Stimulated activated CD8-positive, alpha-beta memory T cell treated with anti-CD3 and anti-CD28 coated beads, Interleukin-4, amount 100 ng/mL, for 4 hours (primary cell): ENCODE data around the gene CATSPERD.
"Not testable (repeated sequence)": the region's sequence is repeated elsewhere in the genome, so short reads cannot be mapped to it uniquely, and the experiment has no call there.

Experiments used
- DNase-seq, 2 donors: peaks; one replicate each; pipeline ENCODE4 v3.0.0-alpha.2; 2020; ENCODE audit warnings: low read depth in 2 of 2, low spot score in 1 of 2

The CATSPERD gene

DNA sequence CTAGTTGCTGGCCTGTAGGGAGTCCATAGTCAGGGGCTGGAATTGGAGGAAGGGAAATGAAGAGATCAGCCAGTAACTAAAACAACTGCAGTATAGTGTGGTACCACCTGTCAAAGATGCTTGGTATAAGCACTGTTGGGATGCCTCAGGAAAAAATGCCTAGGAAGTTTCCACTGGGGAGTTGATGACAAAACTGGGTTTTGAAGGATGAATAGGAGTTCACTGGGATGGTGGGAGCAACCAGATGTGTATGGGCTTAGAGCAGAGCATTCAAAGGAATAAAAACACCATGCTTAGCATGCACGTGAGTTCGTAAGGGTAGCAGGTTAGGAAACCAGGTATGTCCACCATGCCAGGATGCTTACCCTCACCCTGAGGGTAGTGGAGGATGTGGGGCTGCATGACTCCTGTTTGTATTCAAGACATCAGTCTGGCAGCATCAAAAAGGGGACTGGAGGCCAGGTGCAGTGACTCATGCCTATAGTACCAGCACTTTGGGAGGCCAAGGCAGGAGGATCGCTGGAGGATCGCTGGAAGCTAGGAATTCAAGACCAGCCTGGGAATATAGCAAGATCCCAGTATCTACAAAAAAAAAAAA, 7.1 kb downstream of the CATSPERD start:
- DNase-seq = no peak

- not testable (repeated sequence) for DNase-seq
Observed at GRCh38 chr19:5733172-5733571, 12.7 kb downstream of the CATSPERD start.

GRCh38 chr19:5738423-5738822, 18.0 kb downstream of the CATSPERD start:
- DNase-seq = no peak

DNA sequence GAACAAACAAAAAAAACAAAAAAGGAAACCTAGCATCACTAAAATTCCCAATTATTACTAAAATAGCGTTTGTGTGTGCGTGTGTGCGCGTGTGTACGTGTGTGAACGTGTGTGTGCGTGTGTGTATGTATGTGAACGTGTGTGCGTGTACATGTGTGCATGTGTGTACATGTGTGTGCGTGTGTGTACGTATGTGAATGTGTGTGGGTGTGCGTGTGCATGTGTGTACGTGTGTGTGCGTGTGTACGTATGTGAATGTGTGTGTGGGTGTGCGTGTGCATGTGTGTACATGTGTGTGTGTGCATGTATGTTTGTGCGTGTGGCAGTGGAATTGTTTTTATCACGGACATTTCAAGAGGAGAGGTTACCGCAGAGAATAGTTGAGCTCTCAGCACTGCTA, 21.6 kb downstream of the CATSPERD start:
- DNase-seq = no peak

DNA sequence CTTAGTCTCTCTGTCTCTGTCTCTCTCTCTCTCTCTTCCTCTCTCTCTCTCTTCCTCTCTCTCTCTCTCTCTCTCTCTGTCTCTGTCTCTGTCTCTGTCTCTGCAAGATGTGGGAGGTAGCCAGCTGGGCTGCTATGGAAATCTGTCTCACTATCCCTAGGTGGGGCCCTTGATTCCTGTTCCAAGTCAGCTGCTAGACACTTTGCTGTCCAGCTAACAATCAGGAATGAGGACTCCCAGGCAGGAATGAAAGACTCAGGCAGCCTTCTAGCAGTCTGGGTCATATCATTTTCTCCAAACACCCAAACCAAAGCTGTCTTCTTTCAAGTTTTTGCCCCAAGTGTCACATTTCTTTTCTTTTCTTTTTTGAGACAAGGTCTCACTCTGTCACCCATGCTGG, 23.2 kb downstream of the CATSPERD start:
- no peak for DNase-seq

- not testable (repeated sequence) for DNase-seq
Observed at GRCh38 chr19:5744999-5745398, 24.6 kb downstream of the CATSPERD start.

DNA sequence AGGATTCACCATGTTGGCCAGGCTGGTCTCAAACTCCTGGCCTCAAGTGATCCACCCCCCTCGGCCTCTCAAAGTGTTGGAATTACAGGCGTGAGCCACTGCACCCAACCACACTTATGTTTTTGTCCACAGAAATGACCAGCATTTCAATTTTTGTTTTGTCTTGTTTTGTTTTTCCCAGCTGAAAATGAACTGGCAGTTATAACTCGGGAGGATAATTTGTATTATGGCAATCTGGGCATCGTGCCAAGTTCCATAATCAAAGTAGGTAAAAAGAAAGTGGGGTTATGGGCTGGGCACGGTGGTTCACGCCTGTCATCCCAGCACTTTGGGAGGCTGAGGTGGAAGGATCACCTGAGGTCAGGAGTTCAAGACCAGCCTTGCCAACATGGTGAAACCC, 28.5 kb downstream of the CATSPERD start:
- not testable (repeated sequence) for DNase-seq

DNA sequence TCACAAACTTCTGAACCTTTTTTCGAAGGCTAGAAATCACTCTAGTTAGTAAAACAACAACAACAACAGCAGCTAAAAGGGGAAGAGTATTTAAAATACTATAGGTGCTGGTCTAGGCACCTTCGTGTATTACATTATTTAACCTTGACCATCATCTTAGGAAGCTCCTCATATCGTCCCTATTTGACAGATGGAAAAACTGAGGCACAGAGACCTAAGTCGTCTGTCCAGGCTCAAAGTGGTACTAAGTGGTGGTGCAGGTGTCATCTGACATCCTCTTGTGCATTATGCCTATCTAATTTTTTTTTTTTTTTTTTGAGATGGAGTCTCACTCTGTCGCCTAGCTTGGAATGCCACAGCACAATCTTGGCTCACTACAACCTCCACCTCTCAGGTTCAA, 29.1 kb downstream of the CATSPERD start:
- DNase-seq = no peak

- no peak for DNase-seq
Observed at GRCh38 chr19:5751709-5752108, 31.3 kb downstream of the CATSPERD start.

- no peak for DNase-seq
Observed at GRCh38 chr19:5753743-5754142, 33.3 kb downstream of the CATSPERD start.

DNA sequence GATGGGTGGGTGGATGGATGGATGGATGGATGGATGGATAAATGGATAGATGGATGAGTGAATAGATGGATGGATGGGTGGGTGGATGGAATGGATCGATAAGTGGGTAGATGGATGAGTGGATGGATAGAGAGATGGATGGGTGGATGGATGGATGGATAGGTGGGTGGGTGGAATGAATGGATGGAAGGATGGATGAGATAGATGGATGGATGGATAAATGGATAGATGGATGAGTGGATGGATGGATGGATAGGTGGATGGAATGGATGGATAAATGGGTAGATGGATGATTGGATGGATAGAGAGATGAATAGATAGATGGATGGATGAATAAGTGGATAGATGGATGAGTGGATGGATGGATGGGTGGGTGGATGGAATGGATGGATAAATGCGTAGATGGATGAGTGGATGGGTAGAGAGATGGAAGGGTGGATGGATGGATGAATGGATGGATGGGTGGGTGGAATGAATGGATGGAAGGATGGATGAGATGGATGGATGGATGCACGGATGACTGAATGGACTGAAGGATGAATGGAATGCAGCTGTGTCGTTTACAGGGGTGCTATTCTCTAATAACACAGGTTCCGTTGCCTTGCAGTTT, 42.3 kb downstream of the CATSPERD start:
- DNase-seq = no peak

DNA sequence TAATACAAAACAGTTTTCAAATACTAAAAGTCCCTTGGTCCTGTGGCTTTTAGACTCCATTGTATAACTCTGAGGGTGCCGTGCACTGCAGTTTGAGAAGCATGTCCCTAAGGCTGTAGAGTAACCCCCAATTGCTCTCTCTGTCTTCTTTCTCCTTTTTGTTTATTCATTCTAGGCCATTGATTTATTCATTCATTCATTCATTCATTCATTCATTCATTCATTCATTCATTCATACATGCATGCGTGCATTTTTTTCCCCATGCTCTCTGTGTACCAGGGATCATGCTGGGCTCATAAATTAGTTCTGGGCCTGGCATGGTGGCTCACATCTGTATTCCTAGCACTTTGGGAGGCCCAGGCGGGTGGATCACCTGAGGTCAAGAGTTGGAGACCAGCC, 44.8 kb downstream of the CATSPERD start:
- DNase-seq = no peak

GRCh38 chr19:5767949-5768348, 47.5 kb downstream of the CATSPERD start:
- DNase-seq = no peak

- no peak for DNase-seq
Observed at GRCh38 chr19:5772416-5772815, 52.0 kb downstream of the CATSPERD start.

- no peak for DNase-seq
Observed at GRCh38 chr19:5773276-5773675, 52.8 kb downstream of the CATSPERD start.

- no peak for DNase-seq
Observed at GRCh38 chr19:5774921-5775320, 54.5 kb downstream of the CATSPERD start.

DNA sequence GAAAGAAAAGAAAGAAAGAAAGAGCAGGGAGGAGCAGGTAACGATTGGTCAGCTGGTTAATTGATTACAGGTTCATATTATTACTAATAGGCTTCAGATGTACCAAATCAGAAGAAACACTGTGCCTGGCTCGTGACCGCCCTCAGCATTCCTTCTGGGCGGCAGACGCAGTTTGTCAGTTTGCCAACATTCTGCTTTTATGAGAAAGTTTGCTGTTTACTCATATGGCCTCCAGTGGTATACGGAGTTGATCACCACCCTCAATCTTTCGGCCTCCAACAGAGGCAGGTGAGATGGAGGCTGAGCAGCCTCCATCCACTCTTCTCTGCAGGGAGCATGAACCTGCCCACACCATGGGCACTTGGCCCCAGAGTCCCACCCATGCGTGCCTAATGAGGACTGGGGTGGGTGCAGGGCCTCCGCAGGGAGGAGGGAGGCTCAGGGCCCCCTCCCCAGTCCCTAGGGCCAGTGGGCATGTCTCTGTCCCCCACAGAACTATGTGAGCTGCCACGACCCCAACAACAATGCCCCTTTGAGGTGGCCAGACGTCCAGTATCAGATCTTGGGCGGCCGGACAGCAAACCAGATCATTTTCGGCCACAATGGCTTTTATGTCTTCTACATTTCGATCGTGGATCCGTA, 55.4 kb downstream of the CATSPERD start:
- DNase-seq = no peak

GRCh38 chr19:5778402-5778801, 58.0 kb downstream of the CATSPERD start:
- DNase-seq = no peak

DNA sequence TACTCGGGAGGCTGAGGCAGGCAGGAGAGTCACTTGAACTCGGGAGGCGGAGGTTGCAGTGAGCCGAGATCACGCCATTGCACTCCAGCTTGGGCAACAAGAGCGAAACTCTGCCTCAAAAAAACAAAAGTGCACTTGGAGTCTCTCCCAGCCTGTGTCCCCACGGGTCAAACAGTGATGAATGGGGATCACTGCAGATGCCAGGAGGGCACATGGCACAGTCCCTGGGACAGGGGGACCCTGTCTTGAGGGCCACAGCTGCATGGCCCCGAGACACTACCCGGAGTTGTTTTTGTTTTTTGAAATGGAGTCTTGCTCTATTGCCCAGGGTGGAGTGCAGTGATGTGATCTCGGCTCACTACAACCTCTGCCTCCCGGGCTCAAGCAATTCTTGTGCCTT, 60.5 kb downstream of the CATSPERD start:
- DNase-seq = not testable (repeated sequence)

DNA sequence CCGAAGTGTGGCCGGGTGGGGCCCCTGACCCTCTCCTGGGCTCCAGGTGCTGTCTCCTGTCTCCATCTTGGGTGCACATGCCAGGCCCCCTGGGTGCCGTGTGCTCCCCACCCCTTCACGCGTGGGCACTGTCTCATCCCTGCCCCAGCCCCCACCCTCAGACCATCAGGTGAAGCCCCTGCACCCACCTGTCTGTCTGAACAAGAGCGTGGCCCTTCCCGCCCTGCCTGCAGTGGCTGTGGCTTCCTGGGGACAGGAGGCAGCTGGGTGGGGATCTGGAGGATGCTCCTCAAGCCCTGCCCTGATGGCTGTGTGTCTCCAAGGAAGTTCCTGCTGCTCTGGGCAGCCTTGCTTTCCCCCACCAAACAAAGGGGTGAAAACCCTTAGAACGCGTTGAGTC, 61.9 kb downstream of the CATSPERD start:
- no peak for DNase-seq

DNA sequence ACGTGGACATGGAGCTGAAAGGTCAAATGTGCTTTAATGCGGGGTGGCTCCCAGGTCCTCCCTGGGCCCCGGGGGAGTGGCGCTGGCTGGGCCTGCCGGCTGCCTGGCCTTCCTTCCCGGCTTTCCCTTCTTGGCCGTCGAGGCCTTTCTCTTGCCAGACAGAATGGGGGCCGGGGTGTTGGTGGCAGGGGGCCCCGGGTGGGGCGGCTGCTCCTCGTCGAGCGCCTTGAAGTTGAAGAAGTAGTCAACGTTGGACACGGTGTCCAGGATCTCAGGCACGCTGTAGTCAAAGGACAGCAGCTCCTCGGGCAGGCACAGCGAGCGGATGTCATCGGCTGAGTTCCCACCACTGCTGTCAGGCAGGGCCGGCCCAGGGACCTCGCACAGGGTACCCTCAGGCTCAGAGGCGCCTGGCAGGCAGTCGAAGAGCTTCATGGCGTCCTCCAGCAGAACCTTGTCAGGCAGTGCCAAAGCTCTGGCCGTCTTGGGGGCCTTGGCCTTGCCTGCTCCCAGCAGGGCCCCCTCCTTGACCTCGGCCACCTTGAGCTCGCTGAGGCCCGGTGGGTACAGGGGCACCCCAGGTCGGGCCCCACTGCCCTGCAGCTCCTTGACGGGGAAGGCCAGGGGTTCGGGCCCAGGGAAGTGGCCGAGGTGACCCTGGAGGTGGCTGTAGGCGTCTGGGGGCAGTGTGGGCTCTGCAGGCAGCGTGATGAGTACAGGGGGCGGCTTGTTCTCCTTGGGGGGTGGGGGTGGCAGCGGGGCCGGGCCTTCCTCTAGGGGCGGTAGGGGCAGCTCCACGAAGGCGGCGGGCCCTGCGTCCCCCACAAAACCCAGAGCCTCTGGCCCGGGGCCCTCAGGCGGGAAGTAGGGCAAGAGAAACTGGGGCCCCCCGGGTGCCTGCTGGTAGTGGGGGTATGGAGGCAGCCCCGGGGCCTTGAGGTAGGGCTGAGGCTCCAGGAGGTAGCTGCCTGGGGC, 62.8 kb downstream of the CATSPERD start:
- no peak for DNase-seq
